ENCODE measurements around the gene PLPP3. TPM values are rescaled to one million over a fixed set of nuclear protein-coding genes. Genes with fewer than 3 reads are reported as not detected.
A peak's percentile ranks its signal among the peaks of the same experiment; 100 is the strongest.

PLPP3 gene
- polyA plus RNA-seq, 1 of the 3 experiments (the other 2 are of a cell fraction), result 32.2 TPM

DNA sequence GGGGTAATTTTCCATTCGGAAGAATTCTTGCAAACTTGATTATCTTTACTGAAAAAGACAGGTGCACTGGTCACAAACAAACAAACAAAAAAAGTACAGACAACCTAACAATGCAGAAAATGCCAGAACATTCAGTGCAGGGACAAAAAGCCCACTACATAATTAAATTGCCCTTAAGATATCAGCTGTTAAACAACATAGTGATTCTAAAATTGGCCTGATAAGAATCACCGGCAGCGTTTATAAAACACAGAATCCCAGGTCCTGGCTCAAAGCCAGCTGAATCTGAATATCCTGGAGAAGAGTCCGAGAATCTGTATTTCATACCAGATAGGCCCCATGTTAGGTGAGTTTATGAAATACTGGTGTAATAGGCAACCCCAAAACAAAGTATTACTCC lies 6.1 kb downstream of the PLPP3 start:
- peak overlapping the region in 1 of 2 experiments; percentile 2; a peak in 1 of 4 replicates for H3K4me3 ChIP-seq (ENCODE audit: low read depth in 2 of 2, low read length in 1 of 2)
- WGBS (ENCODE audit: low lambda C conversion rate), result 35% methylated on average over 4 of the region's 4 CpGs
- peak overlapping the region in 1 of 2 experiments; percentile 41; a peak in 1 of 4 replicates for H3K27ac ChIP-seq (ENCODE audit: low read depth in 2 of 2, low read length in 1 of 2)
- peaks cover 0 to 24% of the 10 kb centered on the region in 2 experiments; a peak in 2 of 4 replicates for H3K4me1 ChIP-seq (ENCODE audit: control insufficient read depth in 1 of 2, insufficient read depth in 2 of 2, low read depth in 1 of 2, low read length in 1 of 2)
- no peaks in the 10 kb centered on the region for H3K9me3 ChIP-seq
- no peaks in the 10 kb centered on the region for H3F3A ChIP-seq (replicated peaks; ENCODE audit: insufficient read depth)
- H4K20me1 ChIP-seq (ENCODE audit: insufficient read depth), result peaks cover 62% of the 10 kb centered on the region
- ChIA-PET CTCF (interaction anchor here (0.7 to 3.4 kb wide), 6 partner anchors 8 to 316 kb away, joined by 3 to 15 read pairs (median 3); no protein-coding TSS in a partner anchor), POLR2A (no interaction called here)
- no peak overlapping the region for H3K4me2 ChIP-seq
- H3K79me2 ChIP-seq (ENCODE audit: insufficient read depth), result peaks cover 74% of the 10 kb centered on the region
- peaks cover 0 to 17% of the 10 kb centered on the region in 2 experiments for H3K36me3 ChIP-seq (replicated peaks in 1 of 2; ENCODE audit: control insufficient read depth in 1 of 2, insufficient read depth in 2 of 2, low read length in 1 of 2)
- no peaks in the 10 kb centered on the region for H3K27me3 ChIP-seq (ENCODE audit: insufficient read depth)
- H3K9me2 ChIP-seq, result no peaks in the 10 kb centered on the region
- no peak overlapping the region for H2AFZ ChIP-seq (ENCODE audit: low read depth)
- H3K9ac ChIP-seq, result no peak overlapping the region
- peak; percentile 59 for DNase-seq
- no peak for TF ChIP-seq MAX (IDR thresholded peaks at IDR 0.05; ENCODE audit: low read depth)
- TF ChIP-seq ZBTB33 (IDR thresholded peaks at IDR 0.05; ENCODE audit: borderline replicate concordance, low read depth), result no peak
- no peak for TF ChIP-seq NRF1 (IDR thresholded peaks at IDR 0.05; ENCODE audit: low read depth, low read length)
- no peak for TF ChIP-seq RXRA (IDR thresholded peaks at IDR 0.05; ENCODE audit: borderline replicate concordance, low read depth)
- TF ChIP-seq SIN3A (IDR thresholded peaks at IDR 0.05; ENCODE audit: borderline replicate concordance, low read depth, low read length), result no peak
- TF ChIP-seq, protein P1, sequence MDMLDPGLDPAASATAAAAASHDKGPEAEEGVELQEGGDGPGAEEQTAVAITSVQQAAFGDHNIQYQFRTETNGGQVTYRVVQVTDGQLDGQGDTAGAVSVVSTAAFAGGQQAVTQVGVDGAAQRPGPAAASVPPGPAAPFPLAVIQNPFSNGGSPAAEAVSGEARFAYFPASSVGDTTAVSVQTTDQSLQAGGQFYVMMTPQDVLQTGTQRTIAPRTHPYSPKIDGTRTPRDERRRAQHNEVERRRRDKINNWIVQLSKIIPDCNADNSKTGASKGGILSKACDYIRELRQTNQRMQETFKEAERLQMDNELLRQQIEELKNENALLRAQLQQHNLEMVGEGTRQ (IDR thresholded peaks at IDR 0.05; ENCODE audit: borderline replicate concordance, low read depth, low read length), result no peak
- no peak for TF ChIP-seq FOXM1 (IDR thresholded peaks at IDR 0.05; ENCODE audit: low read depth)
- TF ChIP-seq ELF1 (IDR thresholded peaks at IDR 0.05), result no peak
- TF ChIP-seq JUND (IDR thresholded peaks at IDR 0.05), result no peak
- no peak for TF ChIP-seq USF1 (IDR thresholded peaks at IDR 0.05; ENCODE audit: borderline replicate concordance, low read depth)
- TF ChIP-seq TEAD4 (IDR thresholded peaks at IDR 0.05; ENCODE audit: borderline replicate concordance, insufficient read depth), result peak; percentile 41; the same call in 1 of the 2 replicates
- peak; percentile 84 for TF ChIP-seq CHD2 (IDR thresholded peaks at IDR 0.05; ENCODE audit: low read length, partially characterized antibody)
- TF ChIP-seq FOSL2 (IDR thresholded peaks at IDR 0.05; ENCODE audit: borderline replicate concordance, low read depth), result no peak
- TF ChIP-seq RAD21 (IDR thresholded peaks at IDR 0.05; ENCODE audit: low read length), result 0 out of 2 replicates have a peak, but pooled peaks have one; percentile 20
- TF ChIP-seq RFX5 (IDR thresholded peaks at IDR 0.05; ENCODE audit: low read length), result no peak; the same call in 1 of the 2 replicates
- TF ChIP-seq POLR2AphosphoS5 (IDR thresholded peaks at IDR 0.05; ENCODE audit: low read depth, low read length), result peak; percentile 37; the same call in 1 of the 2 replicates
- TF ChIP-seq, protein P2, sequence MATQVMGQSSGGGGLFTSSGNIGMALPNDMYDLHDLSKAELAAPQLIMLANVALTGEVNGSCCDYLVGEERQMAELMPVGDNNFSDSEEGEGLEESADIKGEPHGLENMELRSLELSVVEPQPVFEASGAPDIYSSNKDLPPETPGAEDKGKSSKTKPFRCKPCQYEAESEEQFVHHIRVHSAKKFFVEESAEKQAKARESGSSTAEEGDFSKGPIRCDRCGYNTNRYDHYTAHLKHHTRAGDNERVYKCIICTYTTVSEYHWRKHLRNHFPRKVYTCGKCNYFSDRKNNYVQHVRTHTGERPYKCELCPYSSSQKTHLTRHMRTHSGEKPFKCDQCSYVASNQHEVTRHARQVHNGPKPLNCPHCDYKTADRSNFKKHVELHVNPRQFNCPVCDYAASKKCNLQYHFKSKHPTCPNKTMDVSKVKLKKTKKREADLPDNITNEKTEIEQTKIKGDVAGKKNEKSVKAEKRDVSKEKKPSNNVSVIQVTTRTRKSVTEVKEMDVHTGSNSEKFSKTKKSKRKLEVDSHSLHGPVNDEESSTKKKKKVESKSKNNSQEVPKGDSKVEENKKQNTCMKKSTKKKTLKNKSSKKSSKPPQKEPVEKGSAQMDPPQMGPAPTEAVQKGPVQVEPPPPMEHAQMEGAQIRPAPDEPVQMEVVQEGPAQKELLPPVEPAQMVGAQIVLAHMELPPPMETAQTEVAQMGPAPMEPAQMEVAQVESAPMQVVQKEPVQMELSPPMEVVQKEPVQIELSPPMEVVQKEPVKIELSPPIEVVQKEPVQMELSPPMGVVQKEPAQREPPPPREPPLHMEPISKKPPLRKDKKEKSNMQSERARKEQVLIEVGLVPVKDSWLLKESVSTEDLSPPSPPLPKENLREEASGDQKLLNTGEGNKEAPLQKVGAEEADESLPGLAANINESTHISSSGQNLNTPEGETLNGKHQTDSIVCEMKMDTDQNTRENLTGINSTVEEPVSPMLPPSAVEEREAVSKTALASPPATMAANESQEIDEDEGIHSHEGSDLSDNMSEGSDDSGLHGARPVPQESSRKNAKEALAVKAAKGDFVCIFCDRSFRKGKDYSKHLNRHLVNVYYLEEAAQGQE (IDR thresholded peaks at IDR 0.05; ENCODE audit: low read depth, low read length), result no peak
- TF ChIP-seq, protein P3, sequence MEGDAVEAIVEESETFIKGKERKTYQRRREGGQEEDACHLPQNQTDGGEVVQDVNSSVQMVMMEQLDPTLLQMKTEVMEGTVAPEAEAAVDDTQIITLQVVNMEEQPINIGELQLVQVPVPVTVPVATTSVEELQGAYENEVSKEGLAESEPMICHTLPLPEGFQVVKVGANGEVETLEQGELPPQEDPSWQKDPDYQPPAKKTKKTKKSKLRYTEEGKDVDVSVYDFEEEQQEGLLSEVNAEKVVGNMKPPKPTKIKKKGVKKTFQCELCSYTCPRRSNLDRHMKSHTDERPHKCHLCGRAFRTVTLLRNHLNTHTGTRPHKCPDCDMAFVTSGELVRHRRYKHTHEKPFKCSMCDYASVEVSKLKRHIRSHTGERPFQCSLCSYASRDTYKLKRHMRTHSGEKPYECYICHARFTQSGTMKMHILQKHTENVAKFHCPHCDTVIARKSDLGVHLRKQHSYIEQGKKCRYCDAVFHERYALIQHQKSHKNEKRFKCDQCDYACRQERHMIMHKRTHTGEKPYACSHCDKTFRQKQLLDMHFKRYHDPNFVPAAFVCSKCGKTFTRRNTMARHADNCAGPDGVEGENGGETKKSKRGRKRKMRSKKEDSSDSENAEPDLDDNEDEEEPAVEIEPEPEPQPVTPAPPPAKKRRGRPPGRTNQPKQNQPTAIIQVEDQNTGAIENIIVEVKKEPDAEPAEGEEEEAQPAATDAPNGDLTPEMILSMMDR (IDR thresholded peaks at IDR 0.05), result no peak
- no peak for TF ChIP-seq GABPA (IDR thresholded peaks at IDR 0.05; ENCODE audit: low read depth)
- TF ChIP-seq RCOR1 (IDR thresholded peaks at IDR 0.05; ENCODE audit: low read length), result peak; percentile 100
- peak; percentile 52; the same call in 1 of the 2 replicates for TF ChIP-seq TCF12 (IDR thresholded peaks at IDR 0.05)
- TF ChIP-seq SMC3 (IDR thresholded peaks at IDR 0.05; ENCODE audit: low read depth, low read length), result 0 out of 2 replicates have a peak, but pooled peaks have one; percentile 1
- TF ChIP-seq IRF3 (IDR thresholded peaks at IDR 0.05; ENCODE audit: low read depth, low read length), result no peak

Data from SK-N-SH (cell line).